ENCODE data around the gene MRPL40.
"Not testable (repeated sequence)": the region's sequence is repeated elsewhere in the genome, so short reads cannot be mapped to it uniquely, and the experiment has no call there.

Gene MRPL40

DNA sequence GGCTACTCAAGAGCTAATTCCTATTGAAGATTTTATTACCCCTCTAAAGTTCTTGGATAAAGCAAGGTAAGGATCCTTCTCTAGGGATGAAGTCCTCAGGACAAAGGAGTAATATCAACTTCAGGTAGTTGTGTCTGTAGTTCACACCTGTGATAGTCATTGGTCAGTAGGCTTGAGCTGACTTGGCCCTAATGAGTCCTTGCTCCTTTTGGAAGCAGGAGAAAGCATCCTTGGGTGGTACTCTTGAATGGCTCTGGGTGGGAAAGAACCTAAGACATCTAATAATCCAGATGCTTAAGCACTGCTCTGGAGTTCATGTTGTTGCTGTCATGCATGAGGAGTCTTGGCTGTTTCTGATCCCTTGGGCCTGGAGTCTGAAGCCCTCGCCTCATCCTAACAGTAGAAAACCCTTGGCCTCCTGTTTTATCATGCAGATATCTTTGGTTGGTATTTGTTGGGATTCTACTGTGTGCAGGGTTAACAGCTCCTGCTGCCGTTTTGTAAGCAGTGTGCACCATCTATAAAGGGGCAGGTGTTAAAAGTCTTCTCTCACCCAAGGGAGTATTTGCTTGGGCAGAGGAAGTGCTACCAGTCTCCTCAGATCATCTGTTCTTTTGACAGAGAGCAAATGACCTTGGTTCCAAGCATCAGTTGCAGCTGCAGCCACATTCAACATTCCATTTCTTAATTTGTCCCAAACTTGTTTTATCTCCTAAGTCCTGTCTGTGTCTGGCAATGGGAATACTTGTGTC, 2.7 kb downstream of the MRPL40 start:
- no peak for DNase-seq (ENCODE audit: low read depth, low spot score)
- no peak overlapping the region for H3K4me3 ChIP-seq (ENCODE audit: low read length)

- DNase-seq (ENCODE audit: low read depth, low spot score); H3K4me3 ChIP-seq (ENCODE audit: low read length): not testable (repeated sequence)
These were observed 4.3 kb downstream of the MRPL40 start for GRCh38 chr22:19436444-19437161.

GRCh38 chr22:19438298-19438697, 6.0 kb downstream of the MRPL40 start:
- no peak for DNase-seq (ENCODE audit: low read depth, low spot score)

DNA sequence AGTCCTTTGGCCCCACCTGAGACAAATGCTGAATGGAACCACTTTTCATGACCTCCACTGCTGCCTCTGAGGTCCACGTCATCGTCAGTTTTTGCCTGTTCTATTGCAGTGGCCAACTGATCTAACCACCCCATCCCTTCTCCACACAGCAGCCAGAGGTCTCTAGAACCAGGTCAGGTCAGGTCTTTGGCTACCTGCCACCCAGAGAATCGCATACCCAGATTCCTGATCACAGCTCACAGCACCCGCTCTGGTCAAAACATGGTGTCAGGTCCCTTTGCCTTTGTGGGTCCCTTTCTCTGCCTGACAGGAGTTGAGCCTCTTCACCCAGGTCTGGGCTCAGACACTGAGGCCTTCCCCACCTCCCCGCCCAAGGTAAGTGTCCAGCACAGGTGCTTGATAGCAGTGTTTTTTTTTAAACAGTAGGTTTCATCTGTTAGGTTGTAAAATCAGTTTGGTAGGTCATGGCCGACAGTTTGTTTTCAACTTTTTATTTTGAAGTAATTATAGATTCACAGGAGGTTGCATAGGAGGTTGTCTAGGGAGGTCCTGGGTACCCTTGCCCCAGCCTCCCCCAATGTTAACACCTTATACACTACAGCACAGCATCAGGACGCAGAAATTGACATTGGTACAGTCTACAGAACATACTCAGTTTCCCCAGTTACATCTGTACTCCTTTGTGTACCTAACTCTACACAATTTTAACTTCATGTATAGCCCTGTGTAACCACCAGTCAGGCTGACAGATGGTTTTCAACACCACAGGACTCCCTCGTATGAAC, 8.3 kb downstream of the MRPL40 start:
- DNase-seq (ENCODE audit: low read depth, low spot score): no peak
- no peak overlapping the region for H3K4me3 ChIP-seq (ENCODE audit: low read length)

More at GRCh38 chr22:19438298-19438697, 6.0 kb downstream of the MRPL40 start:
- no peak overlapping the region for H3K4me3 ChIP-seq (ENCODE audit: low read length)

- no peak overlapping the region for H3K4me3 ChIP-seq (ENCODE audit: low read length)
- no peak for DNase-seq (ENCODE audit: low read depth, low spot score)
These were observed 9.8 kb downstream of the MRPL40 start for GRCh38 chr22:19442166-19442565.

DNA sequence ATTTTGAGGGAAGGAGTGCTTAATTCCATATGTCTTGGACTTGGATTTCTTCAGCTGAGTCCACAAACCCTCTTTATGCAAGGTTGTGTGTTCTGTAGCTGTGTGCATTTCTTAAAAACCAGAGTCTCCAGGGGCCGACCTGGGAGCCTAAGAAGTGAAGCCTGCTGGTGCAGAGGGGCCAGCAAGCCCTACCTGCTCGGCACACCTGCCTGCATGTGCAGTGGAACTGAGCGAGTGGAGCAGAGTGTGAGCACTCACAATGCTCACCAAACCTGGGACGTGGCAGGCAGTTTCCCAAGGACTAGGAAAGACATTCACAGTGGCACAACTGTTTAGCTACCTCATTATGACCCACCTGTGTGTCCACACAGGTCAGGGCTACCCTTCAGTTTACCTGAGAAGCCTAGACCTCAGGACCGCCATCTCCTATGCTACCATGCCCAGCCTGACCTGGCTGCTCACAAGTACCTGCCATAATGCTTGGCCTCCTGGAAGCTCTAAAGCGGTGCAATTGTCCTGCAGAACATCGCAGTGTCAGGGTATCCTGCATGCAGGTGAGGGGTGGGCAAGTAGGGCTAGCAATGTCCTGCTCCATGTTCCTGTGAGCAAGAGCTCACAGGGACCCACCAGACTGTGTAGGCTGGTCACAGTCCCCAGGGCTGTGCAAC, 11.3 kb downstream of the MRPL40 start:
- no peak overlapping the region for H3K4me3 ChIP-seq (ENCODE audit: low read length)
- DNase-seq (ENCODE audit: low read depth, low spot score): no peak

DNA sequence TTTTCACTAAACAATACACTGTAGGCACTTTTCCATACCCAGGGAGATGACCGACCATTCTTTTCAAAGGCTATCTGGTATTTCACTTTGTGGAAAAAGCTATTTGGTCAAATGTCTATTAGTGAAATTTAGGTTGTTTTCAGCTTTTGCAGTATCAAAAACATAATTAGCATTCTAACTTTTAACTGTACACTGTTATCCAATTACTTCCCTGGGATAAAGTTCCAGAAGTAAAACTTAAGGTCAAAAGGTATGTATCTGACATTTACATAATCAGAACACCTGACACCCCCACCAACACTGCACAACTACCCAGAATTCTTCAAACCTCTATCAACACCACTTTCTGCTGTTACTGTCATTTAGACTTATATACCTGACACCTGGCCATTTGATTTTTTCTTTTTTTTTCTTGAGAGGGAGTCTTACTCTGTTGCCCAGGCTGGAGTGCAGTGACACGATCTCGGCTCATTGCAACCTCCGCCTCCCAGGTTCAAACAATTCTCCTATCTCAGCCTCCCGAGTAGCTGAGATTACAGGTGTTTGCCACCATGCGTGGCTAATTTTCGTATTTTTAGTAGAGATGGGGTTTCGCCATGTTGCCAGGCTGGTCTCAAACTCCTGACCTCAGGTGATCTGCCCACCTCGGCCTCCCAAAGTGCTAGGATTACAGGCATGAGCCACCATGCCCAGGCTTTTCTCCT, 13.1 kb downstream of the MRPL40 start:
- not testable (repeated sequence) for DNase-seq (ENCODE audit: low read depth, low spot score); H3K4me3 ChIP-seq (ENCODE audit: low read length)

DNA sequence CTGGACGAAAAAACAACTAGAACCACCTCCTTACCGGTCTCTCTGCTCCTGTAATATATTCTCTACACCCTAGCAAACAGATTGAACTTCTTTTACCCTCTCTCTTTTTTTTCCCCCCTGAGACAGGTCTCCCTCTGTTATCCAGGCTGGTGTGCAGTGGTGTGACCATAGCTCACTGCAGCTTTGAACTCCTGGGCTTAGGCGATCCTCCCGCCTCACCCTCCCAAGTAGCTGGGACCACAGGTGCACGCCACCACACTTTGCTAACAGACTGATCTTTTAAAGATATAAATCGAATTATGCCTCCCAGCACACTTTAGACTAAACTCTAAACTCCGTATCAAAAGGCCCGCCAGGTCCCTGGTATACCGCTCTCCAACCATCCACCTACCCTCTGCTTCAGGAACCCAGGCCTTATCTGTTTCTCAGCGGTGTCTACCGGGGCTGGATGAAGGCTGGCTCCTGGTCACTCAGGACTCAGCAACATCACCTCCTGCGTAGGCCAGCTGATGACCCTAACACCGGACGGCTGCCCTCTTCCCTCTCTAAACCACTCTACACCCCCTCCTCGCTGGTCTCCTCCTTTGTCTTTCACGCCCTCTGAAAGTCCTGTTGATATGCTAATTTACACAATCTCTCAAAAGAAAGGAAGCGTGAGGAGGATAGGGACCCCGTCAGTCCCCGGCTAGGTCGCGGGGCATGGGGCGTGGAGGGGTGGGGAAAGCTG, 14.4 kb downstream of the MRPL40 start:
- peak overlapping the region; percentile 95 for H3K4me3 ChIP-seq (ENCODE audit: low read length)
- no peak for DNase-seq (ENCODE audit: low read depth, low spot score)

GRCh38 chr22:19447330-19448075, 15.2 kb downstream of the MRPL40 start, which contains the start of gene C22orf39:
Gene C22orf39 (minus strand): TSS chr22:19447711. CDS start chr22:19447688, 23 bp downstream.
- peak within 1 kb of the TSS; percentile 95 for H3K4me3 ChIP-seq (ENCODE audit: low read length)
- DNase-seq (ENCODE audit: low read depth, low spot score): peak; percentile 94

GRCh38 chr22:19448076-19448607, 15.8 kb downstream of the MRPL40 start:
- DNase-seq (ENCODE audit: low read depth, low spot score): no peak
- peak overlapping the region; percentile 95 for H3K4me3 ChIP-seq (ENCODE audit: low read length)

DNA sequence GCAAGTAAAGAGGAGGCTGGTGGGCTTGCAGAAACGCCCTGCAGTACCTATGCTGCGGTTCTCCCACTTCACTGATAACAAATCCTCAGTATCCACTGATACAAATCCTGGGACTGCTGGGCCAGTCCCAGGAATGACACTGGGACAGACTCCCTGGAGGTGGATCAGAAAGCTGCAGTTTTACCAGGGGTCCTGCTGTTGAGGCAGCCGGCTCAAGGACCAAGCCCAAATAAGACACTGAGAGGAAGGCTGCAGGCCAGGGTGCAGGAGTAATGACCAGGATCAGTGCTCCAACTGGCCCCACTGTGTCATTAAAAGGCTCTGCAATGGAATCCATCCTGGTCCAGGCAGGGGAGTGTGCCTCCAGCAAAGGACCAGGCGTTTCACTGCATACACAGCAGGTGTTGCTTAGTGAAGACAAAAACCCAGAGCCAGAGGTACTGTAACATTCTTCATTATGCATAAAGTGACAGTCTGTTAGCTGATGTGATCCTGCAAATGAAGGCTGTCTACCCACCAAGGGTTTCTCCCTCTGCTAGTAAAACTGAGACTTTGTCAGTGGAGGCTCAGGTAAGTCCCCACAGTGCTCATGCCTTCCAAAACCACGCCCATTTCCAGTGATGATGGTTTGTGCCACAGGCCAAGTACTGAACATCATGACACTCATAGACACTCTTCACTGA, 16.5 kb downstream of the MRPL40 start:
- no peak for DNase-seq (ENCODE audit: low read depth, low spot score)
- H3K4me3 ChIP-seq (ENCODE audit: low read length): peak overlapping the region; percentile 95

GRCh38 chr22:19449422-19449767, 17.1 kb downstream of the MRPL40 start:
- no peak overlapping the region for H3K4me3 ChIP-seq (ENCODE audit: low read length)
- DNase-seq (ENCODE audit: low read depth, low spot score): no peak

- DNase-seq (ENCODE audit: low read depth, low spot score): no peak
- no peak overlapping the region for H3K4me3 ChIP-seq (ENCODE audit: low read length)
These were observed 18.2 kb downstream of the MRPL40 start for GRCh38 chr22:19450363-19451175.

GRCh38 chr22:19451570-19451969, 19.2 kb downstream of the MRPL40 start:
- DNase-seq (ENCODE audit: low read depth, low spot score): no peak
- no peak overlapping the region for H3K4me3 ChIP-seq (ENCODE audit: low read length)

DNA sequence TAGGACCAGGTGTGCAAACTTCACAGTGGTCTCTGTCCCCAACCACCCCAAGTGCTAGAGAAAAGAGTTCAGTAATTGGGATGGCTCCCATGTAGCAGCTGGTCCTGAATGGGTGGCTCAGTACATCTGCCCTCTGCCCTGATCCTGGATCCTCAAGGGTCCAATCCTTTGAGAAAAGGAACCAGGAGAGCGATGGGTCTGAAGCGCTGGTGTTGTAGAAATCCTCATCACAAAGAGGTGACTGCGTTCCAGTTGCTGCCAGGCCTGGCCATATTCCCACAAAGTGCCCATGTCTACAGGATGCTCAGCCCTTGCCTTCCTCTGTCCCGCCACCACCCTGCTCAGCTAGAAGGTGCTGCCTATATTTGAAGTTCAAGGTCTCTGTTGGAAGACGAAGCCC, 21.4 kb downstream of the MRPL40 start:
- no peak for DNase-seq (ENCODE audit: low read depth, low spot score)
- H3K4me3 ChIP-seq (ENCODE audit: low read length): no peak overlapping the region

- H3K4me3 ChIP-seq (ENCODE audit: low read length): no peak overlapping the region
- DNase-seq (ENCODE audit: low read depth, low spot score): no peak
These were observed 21.8 kb downstream of the MRPL40 start for GRCh38 chr22:19454156-19454555.

All from Jurkat, Clone E6-1 (cell line).